ENCODE results near the gene OXSR1. TPM values are rescaled to one million over a fixed set of nuclear protein-coding genes. Genes with fewer than 3 reads are reported as not detected.

Gene OXSR1
- total RNA-seq, 1 donor from 2014 or later, result 41.1 TPM

Other genes starting within 250 kb of the OXSR1 start
- gene VILL, start 174.8 kb upstream of the OXSR1 start, total RNA-seq (ENCODE audit: low replicate concordance), result 14.2 and 16.9 TPM in 2 replicates
- 28.7 and 31.6 TPM in 2 replicates for gene PLCD1, start 135.9 kb upstream of the OXSR1 start, total RNA-seq (ENCODE audit: low replicate concordance)
- gene DLEC1, start 126.3 kb upstream of the OXSR1 start, total RNA-seq (ENCODE audit: low replicate concordance), result 0.76 and 3.2 TPM in 2 replicates
- gene ACAA1, start 28.4 kb upstream of the OXSR1 start, total RNA-seq (ENCODE audit: low replicate concordance), result 81.2 and 118 TPM in 2 replicates
- gene MYD88, start 26.9 kb upstream of the OXSR1 start, total RNA-seq (ENCODE audit: low replicate concordance), result 31.1 and 55.6 TPM in 2 replicates
- gene SLC22A13, start 100.3 kb downstream of the OXSR1 start, total RNA-seq (ENCODE audit: low replicate concordance), result 0.60 and 0.79 TPM in 2 replicates
- gene SLC22A14, start 116.8 kb downstream of the OXSR1 start, total RNA-seq (ENCODE audit: low replicate concordance), result 0.29 TPM in 1 of 2 replicates, not detected in the other
- 7.3 and 10.2 TPM in 2 replicates for gene XYLB, start 181.2 kb downstream of the OXSR1 start, total RNA-seq (ENCODE audit: low replicate concordance)